ENCODE data around the gene GID8. TPM values are rescaled to one million over a fixed set of nuclear protein-coding genes. Genes with fewer than 3 reads are reported as not detected.
A peak's percentile ranks its signal among the peaks of the same experiment; 100 is the strongest.

Gene GID8
- total RNA-seq = 10 to 100 TPM; 29.8 to 36.8 TPM

GRCh38 chr20:62938105-62938888 lies at the start of gene GID8:
Gene GID8 (plus strand): TSS chr20:62938147. CDS start chr20:62941503, 3,356 bp downstream.
- H3K4me1 Mint-ChIP-seq = peaks cover 38% of the 10 kb centered on the region
- CTCF ChIA-PET = interaction anchor here (0.7 to 6.4 kb wide), 7 partner anchors 10 to 37 kb away, joined by 4 to 53 read pairs (median 7); partner anchors contain the start of gene DIDO1
- no peaks in the 10 kb centered on the region for H3K9me3 Mint-ChIP-seq (ENCODE audit: low read depth)
- no peaks in the 10 kb centered on the region for H3K27me3 Mint-ChIP-seq
- ATAC-seq (peak; percentile 69), DNase-seq (peak; percentile 71)
- H3K4me3 Mint-ChIP-seq = peak within 1 kb of the TSS; percentile 87
- peaks cover 26% of the 10 kb centered on the region for H3K36me3 Mint-ChIP-seq
- peak within 1 kb of the TSS; percentile 95 for H3K27ac Mint-ChIP-seq

- CTCF ChIA-PET = interaction anchor here (0.9 to 3.7 kb wide), 3 partner anchors 9 to 13 kb away, joined by 3 to 13 read pairs (median 4); no protein-coding TSS in a partner anchor
- H3K4me1 Mint-ChIP-seq = peaks cover 19% of the 10 kb centered on the region
- no peaks in the 10 kb centered on the region for H3K27me3 Mint-ChIP-seq
- no peak overlapping the region for H3K4me3 Mint-ChIP-seq
- H3K9me3 Mint-ChIP-seq (ENCODE audit: low read depth) = no peaks in the 10 kb centered on the region
- H3K36me3 Mint-ChIP-seq = peaks cover 41% of the 10 kb centered on the region
- no peak for DNase-seq
- ATAC-seq = no peak
- H3K27ac Mint-ChIP-seq = no peak overlapping the region
Measured at GRCh38 chr20:62888406-62888805, 49.5 kb upstream of the GID8 start.

DNA sequence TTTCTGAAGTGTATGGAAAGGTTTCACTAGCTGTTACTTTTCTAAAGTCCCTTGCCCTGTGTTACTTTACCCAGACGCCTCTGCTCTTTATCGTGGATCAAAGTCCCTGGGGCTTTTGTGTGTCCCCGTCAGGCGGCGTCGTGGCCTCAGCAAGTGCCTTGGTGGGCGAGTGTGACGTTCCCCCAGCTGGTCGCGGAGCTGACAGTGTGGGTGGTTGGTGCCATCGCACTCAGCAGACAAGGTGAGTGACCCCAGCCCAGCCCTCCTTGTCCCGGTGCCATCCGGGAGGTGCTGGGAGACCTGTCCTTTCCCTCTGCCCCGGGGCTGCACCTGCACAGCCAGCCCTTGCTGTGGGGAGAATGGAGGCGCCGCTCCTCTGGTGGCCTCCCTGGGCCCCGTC lies 49.0 kb upstream of the GID8 start:
- no peak for ATAC-seq
- Mint-ChIP-seq H3K27ac (no peak overlapping the region), H3K9me3 (ENCODE audit: low read depth) (no peaks in the 10 kb centered on the region), H3K4me3 (no peak overlapping the region), H3K4me1 (peaks cover 19% of the 10 kb centered on the region), H3K27me3 (no peaks in the 10 kb centered on the region), H3K36me3 (peaks cover 45% of the 10 kb centered on the region)
- no peak for DNase-seq
- CTCF ChIA-PET = interaction anchor here (1.1 to 3.7 kb wide), 3 partner anchors 9 to 15 kb away, joined by 3 to 13 read pairs (median 4); no protein-coding TSS in a partner anchor

GRCh38 chr20:62889411-62889810 lies 48.5 kb upstream of the GID8 start:
- no peak for ATAC-seq
- DNase-seq = no peak
- Mint-ChIP-seq H3K4me1 (peaks cover 19% of the 10 kb centered on the region), H3K27ac (no peak overlapping the region), H3K27me3 (no peaks in the 10 kb centered on the region), H3K4me3 (no peak overlapping the region), H3K9me3 (ENCODE audit: low read depth) (no peaks in the 10 kb centered on the region), H3K36me3 (peaks cover 50% of the 10 kb centered on the region)
- CTCF ChIA-PET = interaction anchor here (1.1 to 3.7 kb wide), 4 partner anchors 8 to 120 kb away, joined by 3 to 13 read pairs (median 4); no protein-coding TSS in a partner anchor

DNA sequence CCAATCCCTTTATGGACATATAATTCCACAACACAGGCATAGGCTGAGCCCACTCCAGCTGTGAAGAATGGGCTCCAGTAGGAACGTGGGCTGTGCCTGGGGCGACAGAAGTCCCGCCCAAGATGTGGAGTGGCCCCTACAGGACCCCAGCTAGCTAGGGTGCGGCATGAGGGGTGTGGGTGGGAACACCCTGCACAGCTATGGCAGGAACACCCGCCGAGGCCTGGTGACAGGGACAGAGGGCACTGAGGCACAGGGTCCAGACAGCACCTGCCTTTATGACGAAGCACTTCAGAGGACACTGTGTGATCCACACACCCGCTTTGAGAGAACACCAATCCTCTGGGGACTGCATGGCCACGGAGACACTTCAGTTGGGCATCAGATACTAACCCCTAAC lies 48.1 kb upstream of the GID8 start:
- H3K4me3 Mint-ChIP-seq = no peak overlapping the region
- H3K4me1 Mint-ChIP-seq = peaks cover 19% of the 10 kb centered on the region
- H3K27me3 Mint-ChIP-seq = no peaks in the 10 kb centered on the region
- peaks cover 52% of the 10 kb centered on the region for H3K36me3 Mint-ChIP-seq
- H3K27ac Mint-ChIP-seq = no peak overlapping the region
- CTCF ChIA-PET = interaction anchor here (1.3 to 3.7 kb wide), 3 partner anchors 10 to 119 kb away, joined by 3 to 13 read pairs (median 4); no protein-coding TSS in a partner anchor
- DNase-seq (no peak), ATAC-seq (no peak)
- no peaks in the 10 kb centered on the region for H3K9me3 Mint-ChIP-seq (ENCODE audit: low read depth)

DNA sequence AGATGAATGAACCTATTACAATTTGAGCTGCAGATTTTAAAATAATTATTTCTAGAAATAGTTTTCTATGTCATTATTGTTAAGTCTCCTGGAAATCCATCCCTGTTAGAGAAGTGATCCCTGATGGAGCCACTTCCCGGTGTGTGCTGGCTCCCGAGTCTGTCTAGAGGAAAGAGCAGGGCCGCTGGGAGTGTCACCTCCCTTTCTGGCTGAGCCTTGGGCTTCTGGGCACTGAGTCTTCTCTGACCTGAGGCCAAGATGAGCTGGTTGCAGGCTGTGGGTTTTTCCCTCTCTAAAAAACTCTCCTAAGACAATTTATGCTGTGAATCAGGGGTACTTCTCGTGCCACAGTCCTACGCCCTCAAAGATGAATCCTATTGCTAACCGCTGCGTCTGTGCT lies 47.5 kb upstream of the GID8 start:
- DNase-seq = no peak
- H3K27me3 Mint-ChIP-seq = no peaks in the 10 kb centered on the region
- no peak for ATAC-seq
- no peak overlapping the region for H3K27ac Mint-ChIP-seq
- no peak overlapping the region for H3K4me3 Mint-ChIP-seq
- H3K9me3 Mint-ChIP-seq (ENCODE audit: low read depth) = no peaks in the 10 kb centered on the region
- CTCF ChIA-PET = interaction anchor here (1.8 to 3.7 kb wide), 2 partner anchors 9 to 119 kb away, joined by 4 to 13 read pairs; no protein-coding TSS in a partner anchor
- H3K4me1 Mint-ChIP-seq = peaks cover 19% of the 10 kb centered on the region
- H3K36me3 Mint-ChIP-seq = peaks cover 55% of the 10 kb centered on the region

DNA sequence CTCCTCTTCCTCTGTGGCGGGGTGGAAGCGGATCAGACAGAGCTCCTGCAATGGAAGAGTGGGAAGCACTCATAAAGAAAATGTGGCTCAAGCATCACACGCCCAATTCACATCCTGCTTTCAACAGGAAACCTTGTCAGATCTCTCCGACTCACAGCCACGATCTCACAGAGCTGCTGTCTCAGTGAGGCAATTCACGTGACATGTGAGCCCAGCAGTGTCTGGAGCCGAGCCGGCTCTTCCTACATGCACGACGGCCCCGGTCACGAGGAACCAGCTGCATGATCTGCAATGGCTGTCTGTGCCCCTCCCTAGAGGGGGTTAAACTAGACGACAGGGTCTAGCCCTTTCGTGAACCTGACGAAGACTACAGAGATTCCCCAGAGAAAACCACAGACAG lies 46.8 kb upstream of the GID8 start:
- no peak for DNase-seq
- H3K27ac Mint-ChIP-seq = peak overlapping the region; percentile 62
- no peak overlapping the region for H3K4me3 Mint-ChIP-seq
- ATAC-seq = no peak
- H3K36me3 Mint-ChIP-seq = peaks cover 60% of the 10 kb centered on the region
- no peaks in the 10 kb centered on the region for H3K9me3 Mint-ChIP-seq (ENCODE audit: low read depth)
- CTCF ChIA-PET = interaction anchor here (1.1 to 3.7 kb wide), 3 partner anchors 9 to 118 kb away, joined by 4 to 13 read pairs (median 4); no protein-coding TSS in a partner anchor
- peaks cover 19% of the 10 kb centered on the region for H3K4me1 Mint-ChIP-seq
- H3K27me3 Mint-ChIP-seq = no peaks in the 10 kb centered on the region

- Mint-ChIP-seq H3K4me3 (no peak overlapping the region), H3K9me3 (ENCODE audit: low read depth) (no peaks in the 10 kb centered on the region), H3K36me3 (peaks cover 58% of the 10 kb centered on the region), H3K27me3 (no peaks in the 10 kb centered on the region), H3K4me1 (peaks cover 17% of the 10 kb centered on the region), H3K27ac (no peak overlapping the region)
- ATAC-seq (no peak), DNase-seq (no peak)
- CTCF ChIA-PET = interaction anchor here (1.0 to 3.7 kb wide), 3 partner anchors 7 to 15 kb away, joined by 3 to 13 read pairs (median 7); no protein-coding TSS in a partner anchor
Measured at GRCh38 chr20:62892348-62893304, 45.3 kb upstream of the GID8 start.

- H3K36me3 Mint-ChIP-seq = peaks cover 54% of the 10 kb centered on the region
Measured at GRCh38 chr20:62893700-62894099, 44.2 kb upstream of the GID8 start.

DNA sequence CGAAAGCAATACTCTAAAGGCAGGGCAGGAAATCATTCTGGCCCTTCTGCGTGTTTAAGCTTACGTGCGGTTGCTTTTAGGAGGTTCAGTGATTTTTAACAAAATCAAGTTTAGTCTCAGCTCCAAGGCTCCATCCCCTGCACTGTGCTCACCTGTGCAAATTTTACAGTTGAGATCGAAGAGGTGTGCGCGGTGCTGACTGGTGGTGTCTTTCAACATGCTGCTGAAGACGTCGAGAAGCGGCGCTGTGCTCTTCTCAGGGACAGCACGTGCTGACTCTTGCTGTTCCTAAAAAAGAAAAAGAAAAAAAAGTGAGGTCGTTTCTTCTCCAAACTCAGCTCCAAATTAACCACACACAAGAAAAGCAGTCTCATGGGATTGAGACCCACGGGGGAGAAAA lies 43.7 kb upstream of the GID8 start:
- CTCF ChIA-PET = interaction anchor here (1.3 to 2.1 kb wide), 2 partner anchors 11 to 13 kb away, joined by 3 to 7 read pairs; no protein-coding TSS in a partner anchor

More at GRCh38 chr20:62893700-62894099, 44.2 kb upstream of the GID8 start:
- Mint-ChIP-seq H3K27ac (no peak overlapping the region), H3K9me3 (ENCODE audit: low read depth) (no peaks in the 10 kb centered on the region), H3K4me3 (no peak overlapping the region), H3K4me1 (peaks cover 16% of the 10 kb centered on the region), H3K27me3 (no peaks in the 10 kb centered on the region)
- DNase-seq = no peak
- ATAC-seq = no peak
- CTCF ChIA-PET = interaction anchor here (1.0 to 2.1 kb wide), 2 partner anchors 10 to 14 kb away, joined by 3 to 7 read pairs; no protein-coding TSS in a partner anchor

GRCh38 chr20:62895539-62895938 lies 42.4 kb upstream of the GID8 start:
- CTCF ChIA-PET = no interaction called here
- no peaks in the 10 kb centered on the region for H3K9me3 Mint-ChIP-seq (ENCODE audit: low read depth)
- no peaks in the 10 kb centered on the region for H3K27me3 Mint-ChIP-seq
- no peak for DNase-seq
- no peak overlapping the region for H3K4me3 Mint-ChIP-seq
- no peak overlapping the region for H3K27ac Mint-ChIP-seq
- peaks cover 47% of the 10 kb centered on the region for H3K36me3 Mint-ChIP-seq
- H3K4me1 Mint-ChIP-seq = peaks cover 34% of the 10 kb centered on the region
- no peak for ATAC-seq

More for the DNA sequence above, 43.7 kb upstream of the GID8 start:
- Mint-ChIP-seq H3K27me3 (no peaks in the 10 kb centered on the region), H3K9me3 (ENCODE audit: low read depth) (no peaks in the 10 kb centered on the region), H3K4me1 (peaks cover 21% of the 10 kb centered on the region), H3K36me3 (peaks cover 54% of the 10 kb centered on the region), H3K27ac (no peak overlapping the region), H3K4me3 (no peak overlapping the region)
- no peak for ATAC-seq
- DNase-seq = no peak

GRCh38 chr20:62896526-62896925 lies 41.4 kb upstream of the GID8 start:
- H3K9me3 Mint-ChIP-seq (ENCODE audit: low read depth) = no peaks in the 10 kb centered on the region
- H3K4me1 Mint-ChIP-seq = peaks cover 36% of the 10 kb centered on the region
- H3K36me3 Mint-ChIP-seq = peaks cover 41% of the 10 kb centered on the region

More at GRCh38 chr20:62896526-62896925, 41.4 kb upstream of the GID8 start:
- Mint-ChIP-seq H3K27ac (no peak overlapping the region), H3K27me3 (no peaks in the 10 kb centered on the region), H3K4me3 (no peak overlapping the region)
- DNase-seq (no peak), ATAC-seq (no peak)
- CTCF ChIA-PET = interaction anchor here (1.2 kb wide), 1 partner anchor 76 kb away, joined by 4 read pairs; no protein-coding TSS in a partner anchor
